Activated gamma-delta T cell (primary cell): ENCODE data around the gene KCNE2.

ENCODE experiments used
- DNase-seq: peaks from one replicate; lab custom pipeline; 2025; lab: John Stamatoyannopoulos, UW
- total RNA-seq, 2 donors: gene quantifications; one replicate each; lab custom pipeline; 2026; lab: John Stamatoyannopoulos, UW

KCNE2 gene, protein sequence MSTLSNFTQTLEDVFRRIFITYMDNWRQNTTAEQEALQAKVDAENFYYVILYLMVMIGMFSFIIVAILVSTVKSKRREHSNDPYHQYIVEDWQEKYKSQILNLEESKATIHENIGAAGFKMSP
- total RNA-seq, result 0.05 to 0.13 reads per million in 2 donors

DNA sequence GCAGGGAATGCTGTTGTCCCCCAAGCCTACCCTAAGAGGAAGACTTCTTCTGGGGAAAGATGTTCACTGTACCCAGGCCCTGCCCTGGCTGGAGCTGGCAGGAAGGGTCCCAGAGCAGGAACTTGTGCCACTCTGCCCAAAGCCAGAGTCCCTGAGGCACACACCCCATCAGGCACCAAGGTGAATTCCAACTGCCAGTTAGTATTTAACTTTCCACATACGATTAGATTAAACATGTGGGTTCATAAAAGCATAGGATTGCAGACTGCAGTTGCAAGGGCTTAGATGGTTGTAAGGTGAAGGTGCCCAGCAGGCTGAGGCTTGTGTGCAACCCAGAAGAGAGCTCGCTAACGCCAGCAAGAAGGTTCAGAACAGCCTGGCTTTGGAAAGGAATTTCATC is at the start of gene KCNE2:
Gene KCNE2 (plus strand): TSS at position 274 of the 400 bp plus-strand sequence. CDS start 6,473 bp downstream, outside the sequence.
- DNase-seq, result no peak

DNA sequence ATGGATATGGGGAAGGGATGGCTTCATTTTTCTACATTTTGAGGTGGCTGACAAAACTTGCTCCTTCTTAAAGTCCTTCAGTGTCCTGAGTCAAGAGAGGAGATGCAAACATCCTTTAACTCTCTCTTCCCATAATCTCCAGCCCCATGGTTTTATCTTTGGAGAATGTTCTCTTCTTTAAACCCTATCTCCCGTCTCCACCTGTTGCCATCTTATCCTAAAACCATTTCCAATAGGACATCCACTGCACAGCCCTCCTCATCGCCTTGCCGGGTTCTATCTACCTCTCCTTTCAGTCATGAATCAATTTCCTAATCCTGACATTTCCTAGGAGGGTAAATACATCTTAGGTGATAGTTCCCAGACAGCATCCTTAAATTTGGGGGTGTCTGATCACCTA is 44.2 kb upstream of the KCNE2 start:
- no peak for DNase-seq

DNA sequence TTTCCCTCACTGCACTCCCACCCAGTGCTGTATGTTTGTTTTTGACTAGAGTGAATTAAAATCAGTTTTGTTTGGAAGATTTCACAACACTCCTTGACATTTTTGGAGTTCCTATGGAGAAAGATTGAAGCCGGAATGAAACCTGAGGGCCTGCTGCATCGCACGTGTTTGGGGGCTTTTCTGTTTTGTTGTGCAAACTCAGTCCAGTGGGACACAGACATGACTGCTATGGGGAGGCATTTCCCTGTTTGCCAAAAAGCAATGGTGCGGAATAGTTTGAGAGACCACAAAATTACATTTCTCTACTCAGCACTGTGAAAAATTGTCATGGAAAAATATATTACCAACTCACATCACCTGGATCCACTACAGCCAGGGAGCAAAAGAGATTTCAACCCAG is 43.8 kb upstream of the KCNE2 start:
- no peak for DNase-seq

DNA sequence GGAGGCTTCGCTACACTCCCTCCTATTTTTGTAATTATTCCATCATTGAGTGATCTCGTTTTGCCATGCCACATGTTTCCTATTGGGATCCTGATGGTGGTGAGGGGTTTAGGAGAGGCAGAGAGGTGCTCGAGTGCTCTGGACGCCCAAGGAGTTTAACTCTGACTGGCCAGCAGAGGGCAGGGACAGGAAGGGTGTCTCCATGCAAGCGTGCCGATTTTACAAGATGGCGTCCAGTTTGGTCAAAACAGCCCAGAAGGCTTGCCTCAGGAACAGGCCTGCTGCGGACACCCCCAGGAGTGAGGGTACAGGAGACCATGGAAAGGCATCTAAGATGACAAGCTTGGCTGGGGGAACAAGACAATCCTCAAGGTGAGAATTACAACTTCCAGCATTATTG is 33.8 kb upstream of the KCNE2 start:
- DNase-seq, result no peak

DNA sequence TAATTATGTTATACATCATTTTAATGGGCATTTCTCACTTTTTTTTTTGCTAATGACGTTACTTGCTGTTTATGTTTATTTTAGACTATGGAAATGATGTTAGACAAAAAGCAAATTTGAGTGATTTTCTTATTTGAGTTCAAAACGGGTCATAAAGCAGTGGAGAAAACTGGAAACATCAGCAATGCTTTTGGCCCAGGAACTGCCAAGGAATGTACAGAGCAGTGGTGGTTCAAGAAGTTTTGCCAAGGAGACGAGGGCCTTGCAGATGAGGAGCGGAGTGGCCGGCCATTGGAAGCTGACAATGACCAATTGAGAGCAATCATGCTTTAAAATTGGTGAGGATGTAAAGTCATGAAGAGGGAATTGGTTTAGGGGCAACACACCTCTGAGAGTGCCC is 32.1 kb upstream of the KCNE2 start:
- DNase-seq, result no peak

DNA sequence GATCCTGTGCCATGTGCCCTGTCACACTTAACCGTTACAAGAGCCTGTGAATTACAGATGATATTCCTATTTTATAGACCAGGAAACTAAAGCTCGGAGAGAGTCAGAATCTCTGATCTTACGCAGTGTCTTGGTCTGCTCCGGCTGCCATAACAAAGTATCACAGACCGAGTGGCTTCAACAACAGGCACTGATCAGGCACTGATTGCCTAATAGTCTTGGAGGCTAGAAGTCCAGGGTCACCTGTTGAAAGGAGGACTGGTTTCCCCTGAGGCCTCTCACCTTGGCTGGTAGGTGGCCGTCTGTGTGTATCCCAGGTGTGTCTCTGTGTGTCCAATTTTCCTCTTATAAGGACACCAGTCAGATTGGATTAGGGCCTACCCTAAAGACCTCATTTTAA is 31.5 kb upstream of the KCNE2 start:
- DNase-seq, result no peak

DNA sequence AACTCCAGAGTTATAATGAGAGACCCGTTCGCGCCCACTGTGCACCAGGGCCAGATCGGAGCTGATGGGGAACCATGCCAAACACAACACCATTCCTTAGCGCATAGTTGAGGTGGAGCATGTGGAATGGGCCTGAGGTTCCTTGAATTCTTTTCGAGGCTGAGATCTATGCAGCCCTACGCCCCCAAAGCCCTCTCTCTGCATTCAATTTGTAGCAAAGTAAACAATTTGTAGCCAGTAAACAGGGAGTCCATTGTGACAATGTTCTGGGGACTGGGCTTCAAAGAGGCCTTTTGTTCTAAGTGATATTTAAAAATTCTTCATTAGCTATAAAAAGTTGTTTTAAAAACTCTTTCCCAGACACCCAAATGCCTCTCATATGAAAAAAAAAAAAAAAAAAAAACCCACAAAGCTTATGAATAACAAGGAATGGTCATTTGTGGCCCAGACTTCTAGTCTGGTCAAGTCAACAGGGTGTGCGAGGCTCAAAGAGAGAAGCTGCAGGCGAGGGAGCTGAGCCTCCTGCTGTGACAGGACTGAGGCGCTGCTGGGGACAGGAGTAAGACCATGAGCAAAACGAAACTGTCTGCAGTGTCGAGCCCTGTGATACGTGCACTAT is 30.6 kb upstream of the KCNE2 start:
- no peak for DNase-seq

DNA sequence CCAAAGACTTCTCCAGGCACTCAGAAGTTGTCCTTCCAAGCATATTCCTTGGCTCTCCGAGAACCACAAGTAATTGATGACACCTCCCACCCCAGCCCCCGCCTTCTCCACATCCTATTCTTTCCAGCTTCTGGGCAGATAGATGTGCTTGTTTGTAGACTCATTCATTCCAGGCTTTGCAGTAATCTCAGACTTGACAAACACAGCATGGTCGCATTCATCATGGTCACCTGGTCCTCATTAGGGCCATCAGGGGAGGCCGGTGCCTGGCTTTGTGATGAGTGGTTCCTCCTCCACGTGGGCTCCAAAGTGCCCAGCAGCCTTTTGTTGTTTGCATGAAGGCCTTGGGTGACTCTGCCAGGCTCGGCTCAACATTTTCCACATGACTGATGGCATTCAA is 28.5 kb upstream of the KCNE2 start:
- no peak for DNase-seq

DNA sequence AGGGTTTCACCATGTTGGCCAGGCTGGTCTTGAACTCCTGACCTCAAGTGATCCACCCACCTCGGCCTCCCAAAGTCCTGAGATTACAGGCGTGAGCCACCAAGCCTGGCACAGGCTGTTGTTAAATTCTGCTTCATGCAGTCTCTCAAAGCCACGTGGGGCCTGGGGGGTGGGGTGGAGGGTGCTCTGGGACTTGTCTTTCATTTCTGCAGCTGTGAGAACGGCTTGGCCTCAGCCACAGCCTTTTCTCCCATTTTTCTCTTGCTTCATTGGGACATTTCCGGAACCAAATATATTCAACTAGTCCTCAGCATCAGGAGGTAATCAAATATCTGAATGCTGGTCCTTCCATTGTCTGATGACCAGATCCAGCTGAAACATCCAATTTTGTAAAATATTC is 27.6 kb upstream of the KCNE2 start:
- DNase-seq, result no peak

DNA sequence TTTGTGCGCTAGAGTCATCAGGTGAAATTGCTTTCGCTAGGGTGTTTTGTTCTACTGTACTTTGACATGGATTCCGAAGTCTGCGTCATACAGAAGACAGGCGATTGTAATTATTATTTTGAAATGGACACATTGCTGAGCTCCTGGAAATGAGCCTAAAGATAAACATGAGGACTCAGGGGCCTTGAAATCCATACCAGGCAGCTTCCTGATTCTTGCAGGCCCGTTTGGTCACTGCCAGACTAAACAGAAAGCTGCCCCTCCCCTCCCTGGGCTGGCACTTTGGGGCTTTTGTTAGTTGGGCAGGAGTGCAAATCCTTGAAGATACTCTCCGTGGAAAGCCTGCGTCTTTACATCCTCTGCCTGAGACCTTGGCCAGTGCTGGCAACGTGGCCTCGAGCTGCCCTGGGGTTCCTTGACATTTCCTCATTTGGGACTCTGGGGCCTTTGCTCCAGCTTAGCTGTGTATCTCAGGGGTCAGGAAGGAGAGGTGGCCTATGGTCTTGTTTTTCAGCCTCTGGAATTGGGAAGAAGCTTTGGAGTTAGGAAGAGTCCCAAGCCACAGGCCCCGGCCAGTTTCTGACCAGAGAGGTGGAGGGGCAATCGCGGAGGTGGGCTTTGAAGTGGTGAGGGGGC is 26.9 kb upstream of the KCNE2 start:
- no peak for DNase-seq

DNA sequence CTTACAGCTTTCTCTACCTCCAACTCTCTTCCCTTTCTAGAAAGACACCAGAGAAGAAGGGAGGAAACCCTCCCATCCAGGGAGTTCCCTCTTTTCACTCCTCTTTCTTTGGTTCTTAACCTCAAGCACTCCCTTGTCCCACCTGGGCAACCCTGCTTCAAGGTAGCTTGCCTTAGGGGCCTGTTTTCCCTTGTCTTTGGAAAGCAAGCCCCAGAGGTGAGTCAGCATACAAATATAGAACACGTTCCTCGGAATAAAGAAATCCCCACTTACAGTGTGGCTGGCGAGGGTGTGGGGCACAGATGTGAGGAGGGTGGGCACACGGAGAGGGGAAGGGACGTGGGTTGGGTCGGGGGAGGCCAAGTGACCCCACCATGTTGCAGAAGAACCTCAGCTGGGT is 26.1 kb upstream of the KCNE2 start:
- no peak for DNase-seq

DNA sequence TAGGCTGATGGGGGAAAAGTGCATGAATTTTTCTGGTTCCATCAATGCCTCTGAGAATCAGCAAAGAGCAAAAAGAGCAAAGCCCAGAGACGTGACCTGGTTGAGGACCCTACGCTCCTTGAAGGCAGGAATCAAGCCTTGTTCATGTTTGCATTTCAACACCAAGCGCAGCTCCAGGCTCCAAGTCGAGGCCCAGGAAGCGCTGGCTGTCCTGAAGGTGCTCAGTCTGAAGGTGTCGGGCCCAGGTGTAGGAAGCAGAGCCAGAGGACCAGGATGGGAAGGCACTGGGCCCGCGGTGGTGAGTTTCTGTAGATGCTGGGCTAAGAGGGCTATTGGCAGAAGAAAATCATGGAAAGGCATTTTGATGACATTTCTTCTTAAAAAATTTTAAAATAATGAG is 25.6 kb upstream of the KCNE2 start:
- DNase-seq, result no peak

DNA sequence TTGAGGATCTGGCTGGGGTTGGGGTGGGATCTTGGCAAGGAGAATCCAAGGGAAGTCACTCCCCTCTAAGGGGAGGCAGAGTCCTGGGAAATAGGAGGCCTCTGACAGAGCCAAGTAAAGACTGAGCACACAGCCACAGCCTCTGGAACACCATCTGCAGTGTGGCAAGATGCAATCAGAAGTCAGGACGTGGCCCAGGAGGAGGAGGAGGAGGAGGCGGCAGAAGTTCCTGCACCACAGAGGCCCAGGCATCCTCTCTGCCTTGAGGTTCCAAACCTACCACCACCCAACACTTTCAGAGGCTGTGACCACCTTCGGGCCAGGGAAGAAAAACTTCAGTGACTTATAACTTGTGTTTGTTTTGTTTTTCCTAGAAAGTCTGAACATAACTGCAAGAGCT is 23.7 kb upstream of the KCNE2 start:
- no peak for DNase-seq

DNA sequence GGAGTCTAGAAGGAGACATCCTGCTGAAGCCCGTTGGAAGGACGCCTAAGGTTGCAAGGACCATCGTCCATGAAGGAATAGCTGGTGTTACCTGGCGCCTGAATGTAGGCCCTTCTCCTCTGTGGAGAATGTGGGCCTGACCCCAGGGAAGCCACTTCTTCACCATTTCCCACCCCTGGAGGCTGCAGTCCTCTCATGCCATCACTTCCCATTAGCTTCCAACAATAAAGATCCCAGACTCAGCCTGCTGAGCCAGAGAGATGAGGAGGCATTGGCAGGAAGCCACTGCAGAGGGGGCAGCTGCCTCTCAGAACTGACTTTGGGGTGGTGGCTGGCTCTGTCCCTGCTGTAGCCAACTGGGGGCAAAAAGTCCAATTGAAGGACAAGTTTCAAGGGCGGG is 21.3 kb upstream of the KCNE2 start:
- DNase-seq, result no peak

DNA sequence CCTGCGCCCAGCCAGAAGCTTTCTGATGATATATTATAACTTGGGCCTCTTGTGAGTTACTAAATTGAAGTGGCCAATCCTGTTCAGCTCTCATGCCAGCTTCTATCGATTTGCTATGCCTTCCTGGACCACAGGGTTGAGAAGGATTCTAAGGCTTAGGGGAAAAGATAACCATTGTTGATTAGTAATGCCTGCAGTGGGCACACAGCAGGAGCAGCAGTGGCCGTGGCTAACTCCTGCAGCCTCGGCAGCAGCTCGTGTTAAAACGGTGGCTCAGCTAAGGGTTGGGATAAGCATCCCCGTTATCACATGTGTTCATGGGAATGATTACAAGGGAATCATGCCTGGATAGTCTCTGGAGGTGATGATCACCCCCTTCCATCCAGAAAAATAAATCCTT is 20.5 kb upstream of the KCNE2 start:
- DNase-seq, result no peak

DNA sequence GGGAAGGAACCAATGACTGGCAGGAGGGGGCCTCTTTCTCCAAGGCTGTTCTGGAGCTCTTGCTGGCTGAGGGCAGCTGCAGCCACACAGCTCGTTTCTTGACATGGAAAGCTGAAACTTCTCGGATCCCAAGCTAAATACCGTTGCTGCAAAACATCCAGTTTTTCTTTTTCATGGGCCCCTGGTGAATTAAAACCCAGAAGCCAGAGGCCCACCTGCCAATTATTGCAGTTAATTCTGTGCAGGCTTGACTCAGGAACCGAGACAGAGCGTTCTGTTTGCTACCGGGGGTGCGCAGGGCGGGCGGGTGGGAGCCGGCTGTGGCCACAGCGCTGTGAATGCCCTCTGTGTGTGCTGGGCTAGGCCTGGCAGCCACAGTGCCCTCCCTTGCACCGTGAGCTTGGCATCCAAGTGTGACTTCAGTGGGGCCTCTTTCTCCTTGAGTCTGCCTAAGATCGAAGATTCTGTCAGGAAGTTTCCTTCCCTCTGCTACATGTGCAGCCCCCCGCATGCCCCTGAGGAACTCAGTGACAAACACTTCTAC is 19.9 kb upstream of the KCNE2 start:
- DNase-seq, result no peak

DNA sequence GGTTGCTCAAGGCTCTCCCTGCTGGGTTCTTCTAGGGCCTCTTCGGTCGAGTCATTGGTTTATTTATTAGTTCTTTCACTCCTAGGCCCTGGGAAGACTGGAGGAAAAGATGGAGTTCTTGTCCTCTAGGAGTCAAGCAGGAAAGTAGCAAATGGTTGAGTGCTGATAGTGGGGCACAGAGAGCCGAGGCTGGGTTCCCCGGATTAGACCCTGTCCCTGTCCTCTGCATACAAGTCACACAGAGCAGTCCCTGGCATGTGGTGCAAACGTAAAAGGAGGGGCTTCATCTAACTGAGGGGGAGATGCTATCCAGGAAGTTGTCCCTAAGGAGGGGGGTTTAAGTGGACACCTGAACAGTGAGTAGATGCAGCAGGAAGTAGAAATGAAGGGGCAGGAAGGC is 19.2 kb upstream of the KCNE2 start:
- no peak for DNase-seq

DNA sequence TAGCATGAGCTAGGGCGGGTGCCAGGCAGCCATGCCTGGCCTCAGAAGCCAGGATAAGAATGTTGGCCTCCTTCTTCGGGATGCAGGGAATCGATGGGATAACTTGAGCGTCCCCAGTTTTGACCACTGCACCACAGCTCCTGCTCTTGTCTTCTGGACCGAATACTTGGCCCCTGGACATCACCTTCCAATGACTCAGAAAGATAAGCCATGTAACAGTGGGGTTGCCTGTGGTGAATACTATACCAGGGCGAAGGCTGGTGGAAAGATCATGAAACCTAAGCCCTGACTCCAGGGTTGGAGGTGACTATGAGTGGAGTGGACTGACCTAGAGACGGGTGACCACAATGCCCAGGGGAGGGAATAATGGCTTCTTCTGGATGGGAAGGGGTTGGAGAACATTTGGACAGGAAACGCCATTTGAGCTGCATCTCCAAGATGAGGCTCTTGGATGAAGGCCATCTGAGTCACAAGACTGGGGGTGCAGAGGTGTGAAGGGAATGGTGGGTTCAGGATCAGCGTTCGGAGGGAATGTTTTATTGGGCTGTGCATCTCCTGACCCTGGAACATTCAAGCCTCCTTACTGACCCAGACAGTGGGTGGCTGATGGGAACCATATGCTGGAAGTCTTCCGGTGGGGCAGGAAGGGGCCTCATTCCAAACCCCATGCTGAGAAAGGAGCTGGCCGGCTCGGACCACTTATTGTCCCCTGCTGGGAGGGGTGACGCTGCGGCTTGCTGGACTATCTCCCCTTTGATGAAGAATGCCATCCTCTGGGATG is 18.5 kb upstream of the KCNE2 start:
- DNase-seq, result no peak

DNA sequence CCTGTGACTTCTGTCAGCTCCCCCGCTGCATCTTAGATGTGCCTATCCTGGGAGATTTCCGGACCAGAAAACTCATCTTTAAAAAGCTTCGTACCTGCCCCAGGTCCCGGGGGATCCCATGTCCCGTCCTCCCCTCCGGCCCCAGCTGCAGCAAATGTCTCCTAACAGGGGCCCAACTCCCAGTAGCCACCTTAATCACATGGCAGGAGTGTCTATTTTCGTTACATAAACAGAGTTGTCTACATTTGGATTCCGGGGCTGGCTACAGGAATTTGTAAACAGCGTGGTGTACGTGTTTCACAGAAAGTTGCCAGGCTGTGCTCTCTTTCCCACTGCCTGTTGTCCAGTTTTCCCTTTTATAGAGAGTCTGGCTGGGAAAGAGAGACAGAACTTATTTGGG is 17.9 kb upstream of the KCNE2 start:
- no peak for DNase-seq

DNA sequence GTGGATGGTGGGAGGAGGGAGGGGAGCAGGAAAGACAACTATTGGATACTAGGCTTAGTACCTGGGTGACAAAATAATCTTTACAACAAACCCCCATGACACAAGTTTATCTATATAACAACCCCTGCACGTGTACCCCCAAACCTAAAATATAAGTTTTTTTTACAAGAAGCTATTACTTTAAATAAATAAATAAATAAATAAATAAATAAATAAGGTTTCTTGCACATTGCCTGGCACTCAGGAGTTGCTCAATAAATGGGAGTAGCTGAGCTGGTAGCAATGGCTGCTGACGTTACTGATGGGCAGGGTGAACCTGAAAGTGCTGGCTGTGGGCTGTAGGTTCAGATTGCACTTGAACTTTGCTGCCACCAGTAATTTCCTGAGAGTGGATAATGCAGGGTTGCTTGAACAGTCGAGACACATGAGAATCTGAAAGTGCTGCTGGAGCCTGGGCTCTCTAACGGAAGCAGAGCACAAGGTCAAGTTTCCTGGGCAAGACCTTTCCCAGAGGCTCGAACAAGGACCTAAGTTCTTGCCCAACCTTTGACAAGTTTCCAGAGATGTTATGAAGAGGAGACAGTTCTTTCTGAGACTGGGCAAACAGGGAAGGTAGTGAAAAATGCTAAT is 14.8 kb upstream of the KCNE2 start:
- no peak for DNase-seq

DNA sequence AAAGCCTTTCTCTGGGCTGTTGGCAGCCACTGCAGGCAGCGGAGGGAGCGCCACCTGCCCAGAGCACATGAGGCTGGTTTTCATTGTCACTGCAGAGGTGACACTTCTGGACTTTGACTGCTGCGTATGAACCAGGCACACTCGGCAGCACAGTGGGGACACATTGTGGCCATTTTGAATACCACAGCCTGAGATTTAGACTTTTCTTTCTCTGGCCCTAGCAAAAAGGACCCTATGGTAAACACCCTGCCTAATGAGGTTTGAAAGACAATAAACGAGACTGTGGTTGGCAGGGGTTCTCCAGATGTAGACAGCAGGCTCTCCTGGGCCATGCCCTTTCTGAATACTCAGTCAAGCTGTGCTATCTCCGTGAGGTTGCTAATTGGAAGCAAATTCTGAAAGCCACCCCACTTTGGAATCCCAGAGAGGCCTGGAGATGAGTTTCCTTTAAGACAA is 12.0 kb upstream of the KCNE2 start:
- DNase-seq, result no peak

DNA sequence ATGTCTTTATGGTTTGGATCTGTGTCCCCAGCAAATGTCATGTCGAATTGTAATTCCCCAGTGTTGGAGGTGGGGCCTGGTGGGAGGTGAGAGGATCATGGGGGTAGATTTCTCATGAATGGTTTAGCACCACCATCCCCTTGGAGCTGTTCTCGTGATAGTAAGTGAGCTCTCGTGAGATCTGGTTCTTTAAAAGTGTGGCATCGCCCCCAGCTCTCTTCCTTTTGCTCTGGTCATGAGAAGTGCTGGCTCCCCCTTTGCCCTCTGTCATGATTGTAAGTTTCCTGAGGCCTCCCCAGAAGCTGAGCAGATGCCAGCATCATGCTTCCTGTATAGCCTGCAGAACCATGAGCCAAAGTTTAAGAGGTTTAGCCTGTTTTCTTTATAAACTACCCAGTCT is 11.2 kb upstream of the KCNE2 start:
- DNase-seq, result no peak
